Testis (tissue), 2 donors: Measurements from ENCODE around the gene MARS1.

ENCODE experiments used
- CTCF ChIP-seq, 3 experiments: fragments of 450-650 bp in 2 of 3; fragments of 200-600 bp in 1 of 3; sonication (generic) in 1 of 3; IDR thresholded peaks; one replicate each; pipeline ENCODE4 v1.5.1; 2016 to 2019; ENCODE audit warnings: antibody characterized with exemption in 3 of 3, mild to moderate bottlenecking in 2 of 3, moderate library complexity in 1 of 3
- POLR2A ChIP-seq: fragments of 450-650 bp; IDR thresholded peaks from one replicate; pipeline ENCODE4 v1.6.1; 2017; ENCODE audit warnings: antibody characterized with exemption, mild to moderate bottlenecking, moderate library complexity

- TF ChIP-seq CTCF (IDR thresholded peaks at IDR 0.05) (no peak), POLR2A (no peak)
These were observed 44.0 kb downstream of the MARS1 start for GRCh38 chr12:57531836-57532235.
